Airway epithelial cell (primary cell): ENCODE measurements around the gene GFPT1. TPM values are rescaled to one million over a fixed set of nuclear protein-coding genes. Genes with fewer than 3 reads are reported as not detected.

Experiments used
- total RNA-seq: library from RNA; depleted of rRNA; stranded (reverse); fragments of >200 nt; gene quantifications from 2 replicates; pipeline ENCODE4 v1.2.3, GENCODE V29; 2015

Gene GFPT1
- total RNA-seq = 12.4 and 15.9 TPM in 2 replicates

DNA sequence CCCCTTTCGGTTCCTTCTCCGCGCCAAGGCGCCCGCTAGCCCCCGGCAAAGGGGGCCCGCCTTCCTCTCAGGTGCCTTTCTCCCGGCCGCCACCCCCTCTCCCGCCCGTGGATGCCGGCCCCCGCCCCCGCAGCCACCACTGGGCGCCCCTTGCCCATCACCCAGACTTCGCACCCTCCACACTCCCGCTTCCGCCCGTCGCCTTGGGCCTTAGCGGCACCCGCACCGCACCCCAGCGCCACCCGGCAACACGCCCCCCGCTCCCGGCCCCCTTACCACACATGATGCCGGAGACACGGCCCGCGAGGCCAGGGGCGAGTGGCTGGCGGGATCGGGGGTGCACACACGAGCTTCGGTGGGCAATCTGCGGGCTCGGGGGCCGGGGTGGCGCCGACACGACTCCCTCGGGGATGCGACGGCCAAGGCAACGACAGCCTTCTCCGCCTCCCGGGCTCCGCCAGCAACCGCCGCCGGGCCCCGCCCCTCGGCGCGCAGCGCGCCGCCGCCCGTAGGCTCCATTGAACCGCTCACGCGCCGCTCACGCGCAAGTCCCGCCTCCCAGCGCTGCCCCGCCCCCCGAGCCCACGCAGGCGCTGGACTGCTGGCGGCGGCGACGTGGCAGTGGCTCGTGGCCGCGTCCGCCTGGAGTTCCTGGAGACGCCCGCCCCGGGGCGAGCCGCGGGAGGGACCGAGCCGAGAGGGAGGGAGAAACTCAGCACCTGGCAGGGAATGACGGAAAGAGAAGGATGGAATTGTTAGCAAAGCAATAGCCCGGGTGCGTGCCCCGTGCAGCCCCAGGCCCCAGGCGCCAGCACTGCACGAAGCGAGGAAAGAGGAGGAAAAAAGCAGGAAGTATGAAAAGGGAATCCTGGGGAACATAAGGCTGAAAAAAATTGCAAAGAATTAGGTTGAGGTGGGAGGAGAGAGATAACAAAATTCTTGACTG lies at the start of gene GFPT1:
GFPT1 (minus strand) TSS at position 439 of the 946 bp plus-strand sequence; CDS start at position 283, 156 bp downstream.

Other genes starting within 250 kb of the GFPT1 start
- gene NFU1, start 50.2 kb upstream of the GFPT1 start, total RNA-seq = 26.7 and 44.6 TPM in 2 replicates